Smooth muscle cell (in vitro differentiated cells): ENCODE results near the gene ATF4. TPM values are rescaled to one million over a fixed set of nuclear protein-coding genes. Genes with fewer than 3 reads are reported as not detected.

Experiments
- DNase-seq: peaks from one replicate; lab custom pipeline; 2025; ENCODE audit not compliant: unreplicated experiment; lab: John Stamatoyannopoulos, UW
- H2AFZ ChIP-seq: fragments of 200-600 bp; sonication (generic); 2 replicates; pipeline ENCODE4 v1.6.0; 2016; ENCODE audit warnings: antibody characterized with exemption, low read depth, mild to moderate bottlenecking
- H3F3A ChIP-seq: fragments of 200-600 bp; sonication (generic); 2 replicates; pipeline ENCODE4 v1.6.0; 2017; ENCODE audit warnings: antibody characterized with exemption, low read depth
- H3K27ac ChIP-seq: fragments of 200-600 bp; sonication (generic); 2 replicates; pipeline ENCODE4 v1.5.1; 2016; ENCODE audit warnings: low read depth, mild to moderate bottlenecking
- H3K27me3 ChIP-seq: fragments of 200-600 bp; sonication (generic); 2 replicates; pipeline ENCODE4 v1.6.1; 2016; ENCODE audit warnings: low read depth, mild to moderate bottlenecking
- H3K36me3 ChIP-seq: fragments of 200-600 bp; sonication (generic); 2 replicates; pipeline ENCODE4 v1.5.1; 2016; ENCODE audit warnings: low read depth
- H3K4me1 ChIP-seq: fragments of 200-600 bp; sonication (generic); 2 replicates; pipeline ENCODE4 v1.5.1; 2016; ENCODE audit warnings: low read depth
- H3K4me2 ChIP-seq: fragments of 200-600 bp; sonication (generic); 2 replicates; pipeline ENCODE4 v1.6.0; 2016; ENCODE audit warnings: mild to moderate bottlenecking
- H3K4me3 ChIP-seq: fragments of 200-600 bp; sonication (generic); 2 replicates; pipeline ENCODE4 v1.5.1; 2016; ENCODE audit warnings: mild to moderate bottlenecking
- H3K79me2 ChIP-seq: fragments of 200-600 bp; sonication (generic); 2 replicates; pipeline ENCODE4 v1.6.0; 2016; ENCODE audit warnings: low read depth, mild to moderate bottlenecking
- H3K9ac ChIP-seq: fragments of 200-600 bp; sonication (generic); 2 replicates; pipeline ENCODE4 v1.6.0; 2016; ENCODE audit warnings: low read depth
- H3K9me3 ChIP-seq: fragments of 200-600 bp; sonication (generic); replicated peaks from 2 replicates; pipeline ENCODE4 v1.5.1; 2016; ENCODE audit warnings: low read depth
- H4K20me1 ChIP-seq: fragments of 200-600 bp; sonication (generic); 2 replicates; pipeline ENCODE4 v1.6.0; 2016; ENCODE audit warnings: low read depth
- WGBS: methylation state at CpG from one replicate; pipeline ENCODE4 v1.1.7; 2016; ENCODE audit warnings: low lambda C conversion rate; 5-methylcytosine and 5-hydroxymethylcytosine counted together
- polyA plus RNA-seq: library from polyadenylated mRNA; unstranded; fragments of >200 nt; fragmentation: Nextera tagmentation; extraction: Ambion mirVana; gene quantifications from 2 replicates; pipeline ENCODE4 v1.2.1, GENCODE V29; 2016
- total RNA-seq: library from RNA; depleted of rRNA; stranded (reverse); fragments of >200 nt; gene quantifications from 2 replicates; pipeline ENCODE4 v1.2.3, GENCODE V29; 2014
- TF ChIP-seq, protein P1 (sequence below): fragments of 200-600 bp; sonication (generic); IDR thresholded peaks from 2 replicates; pipeline ENCODE4 v1.5.1; 2017; ENCODE audit warnings: borderline replicate concordance, mild to moderate bottlenecking, antibody characterized with exemption; ENCODE audit not compliant: insufficient read depth, poor library complexity, severe bottlenecking

Gene ATF4
- total and polyA plus RNA-seq, 2 experiments from 2014 or later, result 288 to 421 TPM

- H3K9me3 ChIP-seq, result no peaks in the 10 kb centered on the region
- TF ChIP-seq, protein P1, sequence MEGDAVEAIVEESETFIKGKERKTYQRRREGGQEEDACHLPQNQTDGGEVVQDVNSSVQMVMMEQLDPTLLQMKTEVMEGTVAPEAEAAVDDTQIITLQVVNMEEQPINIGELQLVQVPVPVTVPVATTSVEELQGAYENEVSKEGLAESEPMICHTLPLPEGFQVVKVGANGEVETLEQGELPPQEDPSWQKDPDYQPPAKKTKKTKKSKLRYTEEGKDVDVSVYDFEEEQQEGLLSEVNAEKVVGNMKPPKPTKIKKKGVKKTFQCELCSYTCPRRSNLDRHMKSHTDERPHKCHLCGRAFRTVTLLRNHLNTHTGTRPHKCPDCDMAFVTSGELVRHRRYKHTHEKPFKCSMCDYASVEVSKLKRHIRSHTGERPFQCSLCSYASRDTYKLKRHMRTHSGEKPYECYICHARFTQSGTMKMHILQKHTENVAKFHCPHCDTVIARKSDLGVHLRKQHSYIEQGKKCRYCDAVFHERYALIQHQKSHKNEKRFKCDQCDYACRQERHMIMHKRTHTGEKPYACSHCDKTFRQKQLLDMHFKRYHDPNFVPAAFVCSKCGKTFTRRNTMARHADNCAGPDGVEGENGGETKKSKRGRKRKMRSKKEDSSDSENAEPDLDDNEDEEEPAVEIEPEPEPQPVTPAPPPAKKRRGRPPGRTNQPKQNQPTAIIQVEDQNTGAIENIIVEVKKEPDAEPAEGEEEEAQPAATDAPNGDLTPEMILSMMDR, result no peak
- no peak for DNase-seq
- no peak overlapping the region for H3K27ac ChIP-seq
- no peak overlapping the region for H3K4me3 ChIP-seq
- H3K9ac ChIP-seq, result no peak overlapping the region
- H3K79me2 ChIP-seq, result no peaks in the 10 kb centered on the region
- peaks cover 4% of the 10 kb centered on the region for H3K4me1 ChIP-seq
- H4K20me1 ChIP-seq, result peaks cover 21% of the 10 kb centered on the region
- no peak overlapping the region for H3K4me2 ChIP-seq
- WGBS, result 95% methylated on average over 6 of the region's 6 CpGs
- H2AFZ ChIP-seq, result no peak overlapping the region
- H3F3A ChIP-seq, result peaks cover 12% of the 10 kb centered on the region
- H3K36me3 ChIP-seq, result no peaks in the 10 kb centered on the region
- no peaks in the 10 kb centered on the region for H3K27me3 ChIP-seq
Measured at GRCh38 chr22:39491696-39492095, 28.7 kb upstream of the ATF4 start.

DNA sequence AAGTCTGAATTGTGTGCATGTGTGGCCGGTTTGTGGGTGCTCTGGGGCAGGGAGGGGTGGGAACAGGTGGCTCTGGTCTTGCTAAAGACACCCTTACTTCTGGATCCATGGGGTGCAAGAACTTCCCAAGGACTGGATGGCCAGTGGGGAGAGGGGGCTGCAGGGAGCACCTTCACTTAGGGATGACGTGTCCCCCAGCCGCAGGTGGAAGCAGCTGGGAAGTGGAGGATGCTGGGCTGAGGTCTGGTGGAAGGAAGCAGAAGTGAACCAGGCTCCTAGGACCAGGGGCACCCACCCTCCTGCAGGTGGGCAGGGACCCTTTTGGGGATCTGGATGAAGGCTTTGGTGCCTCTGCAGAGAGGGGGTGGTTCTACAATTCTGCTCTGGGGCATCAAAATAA is 28.2 kb upstream of the ATF4 start:
- no peak overlapping the region for H3K4me3 ChIP-seq
- H3K4me2 ChIP-seq, result no peak overlapping the region
- H4K20me1 ChIP-seq, result peaks cover 17% of the 10 kb centered on the region
- TF ChIP-seq, protein P1, result no peak
- no peak for DNase-seq
- no peaks in the 10 kb centered on the region for H3K27me3 ChIP-seq
- H3K36me3 ChIP-seq, result no peaks in the 10 kb centered on the region
- H3K79me2 ChIP-seq, result no peaks in the 10 kb centered on the region
- WGBS, result 100% methylated on average over 3 of the region's 3 CpGs
- H3K4me1 ChIP-seq, result peaks cover 4% of the 10 kb centered on the region
- H2AFZ ChIP-seq, result no peak overlapping the region
- H3K9me3 ChIP-seq, result no peaks in the 10 kb centered on the region
- H3K27ac ChIP-seq, result no peak overlapping the region
- H3K9ac ChIP-seq, result no peak overlapping the region
- peaks cover 12% of the 10 kb centered on the region for H3F3A ChIP-seq

- H3K36me3 ChIP-seq, result no peaks in the 10 kb centered on the region
- peaks cover 17% of the 10 kb centered on the region for H4K20me1 ChIP-seq
- no peak for DNase-seq
- peak overlapping the region; percentile 33 for H3K4me2 ChIP-seq
- no peaks in the 10 kb centered on the region for H3K27me3 ChIP-seq
- peaks cover 8% of the 10 kb centered on the region for H3K4me1 ChIP-seq
- H2AFZ ChIP-seq, result no peak overlapping the region
- H3K4me3 ChIP-seq, result no peak overlapping the region
- 47% methylated on average over 4 of the region's 4 CpGs for WGBS
- no peak overlapping the region for H3K9ac ChIP-seq
- peak overlapping the region; percentile 48 for H3K27ac ChIP-seq
- no peaks in the 10 kb centered on the region for H3K79me2 ChIP-seq
- peaks cover 12% of the 10 kb centered on the region for H3F3A ChIP-seq
- TF ChIP-seq, protein P1, result no peak
- H3K9me3 ChIP-seq, result no peaks in the 10 kb centered on the region
Measured at GRCh38 chr22:39493759-39494158, 26.6 kb upstream of the ATF4 start.

- H2AFZ ChIP-seq, result no peak overlapping the region
- H3K36me3 ChIP-seq, result no peaks in the 10 kb centered on the region
- no peaks in the 10 kb centered on the region for H3K79me2 ChIP-seq
- H3K4me2 ChIP-seq, result peak overlapping the region; percentile 33
- 85% methylated on average over 10 of the region's 10 CpGs for WGBS
- H3K27ac ChIP-seq, result peak overlapping the region; percentile 48
- H3K4me1 ChIP-seq, result peaks cover 11% of the 10 kb centered on the region
- H3K9ac ChIP-seq, result no peak overlapping the region
- TF ChIP-seq, protein P1, result no peak
- H3K27me3 ChIP-seq, result no peaks in the 10 kb centered on the region
- no peaks in the 10 kb centered on the region for H3K9me3 ChIP-seq
- no peak for DNase-seq
- H3K4me3 ChIP-seq, result no peak overlapping the region
- H3F3A ChIP-seq, result peaks cover 12% of the 10 kb centered on the region
- peaks cover 16% of the 10 kb centered on the region for H4K20me1 ChIP-seq
Measured at GRCh38 chr22:39494471-39495120, 25.8 kb upstream of the ATF4 start.
